ENCODE data around the gene NR0B2. TPM values are rescaled to one million over a fixed set of nuclear protein-coding genes. Genes with fewer than 3 reads are reported as not detected.

Gene NR0B2
- total RNA-seq, 1 experiment from 2014 or later: not detected

DNA sequence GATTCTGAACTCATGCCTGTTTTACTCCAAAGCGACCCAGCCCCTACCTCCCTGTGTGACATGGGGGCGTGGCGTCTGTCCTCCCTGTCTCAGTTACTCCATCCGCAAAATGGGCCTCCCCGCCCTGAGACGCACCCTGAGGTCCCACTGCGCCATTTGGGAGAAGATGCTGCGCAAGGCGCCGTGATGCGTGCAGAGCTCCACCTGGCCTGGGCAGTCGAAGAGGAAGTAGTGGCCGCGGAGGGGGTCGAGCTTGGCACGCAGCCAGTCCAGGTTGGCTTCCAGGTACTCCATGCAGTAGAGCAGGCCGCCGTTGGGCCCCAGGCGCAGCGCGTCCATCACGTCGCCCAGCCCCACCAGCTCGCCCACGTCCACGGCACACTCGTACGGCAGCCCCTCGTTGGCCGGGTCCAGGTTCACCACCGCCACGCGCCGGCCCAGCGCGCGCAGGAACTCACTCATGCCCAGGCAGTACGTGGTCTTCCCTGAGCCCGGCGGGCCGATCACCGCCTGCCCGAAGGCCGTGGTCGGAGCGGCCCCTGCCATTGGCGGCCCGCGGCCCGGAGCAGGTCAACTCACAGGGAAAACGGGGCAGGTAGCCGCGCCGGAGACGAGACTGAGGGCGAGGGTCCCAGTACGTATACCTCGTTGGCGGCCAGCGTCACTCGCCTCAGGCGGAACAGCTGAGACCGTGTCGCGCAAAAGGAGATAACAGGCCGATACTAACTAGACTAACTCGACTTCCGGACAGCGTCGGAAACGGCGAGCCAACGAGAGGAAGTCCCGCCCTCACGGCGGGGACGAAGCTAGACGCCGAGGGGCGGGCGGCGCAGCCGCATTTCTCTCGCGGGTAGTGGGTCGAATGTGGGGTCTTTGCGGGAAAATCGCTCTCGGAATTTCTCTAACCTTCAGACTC lies 24.0 kb downstream of the NR0B2 start, which contains the start of gene GPN2:
TSS of gene GPN2 (minus strand) at position 733 of the 916 bp plus-strand sequence. CDS start at position 546, 187 bp downstream.
- no peaks in the 10 kb centered on the region for H3K9me3 ChIP-seq (ENCODE audit: control insufficient read depth in 1 of 2, insufficient read depth in 1 of 2, low read depth in 1 of 2, low read length in 2 of 2)
- no peak within 1 kb of the TSS for H2AFZ ChIP-seq (ENCODE audit: low read depth, low read length, poor library complexity, severe bottlenecking)
- CTCF ChIA-PET: interaction anchor here (0.6 to 1.5 kb wide), 5 partner anchors 10 to 351 kb away, joined by 3 to 6 read pairs (median 3); partner anchors contain the start of gene GPATCH3
- H3K4me1 ChIP-seq (ENCODE audit: control insufficient read depth in 1 of 2, insufficient read depth in 2 of 2, low read length in 2 of 2): peaks cover 4 to 19% of the 10 kb centered on the region in 2 experiments; a peak in 3 of 4 replicates
- RAD21 ChIA-PET (ENCODE audit: low non-redundant PET in 1 of 2, low total read pairs in 2 of 2, uncharacterized antibody in 2 of 2, unreplicated experiment in 2 of 2): interaction anchor here in 1 of 2 experiments (0.8 kb wide), 1 partner anchor 9 kb away, joined by 3 read pairs; no protein-coding TSS in a partner anchor
- no peaks in the 10 kb centered on the region for H3K27me3 ChIP-seq (ENCODE audit: insufficient read depth, low read length)
- H3K27ac ChIP-seq (ENCODE audit: low read depth, low read length): peak within 1 kb of the TSS; percentile 86
- peak within 1 kb of the TSS; percentile 81 to 93 for H3K4me3 ChIP-seq (replicated peaks in 1 of 2; ENCODE audit: low read depth in 1 of 2, low read length in 2 of 2)
- H3K9me2 ChIP-seq (ENCODE audit: insufficient read depth): no peaks in the 10 kb centered on the region
- POLR2A ChIA-PET: interaction anchor here (0.9 to 2.3 kb wide), 8 partner anchors 8 to 101 kb away, joined by 3 to 17 read pairs (median 4); partner anchors contain the start of gene GPATCH3
- H3K4me2 ChIP-seq (ENCODE audit: low read length): peak within 1 kb of the TSS; percentile 99
- TF ChIP-seq POLR2AphosphoS5 (IDR thresholded peaks at IDR 0.05; ENCODE audit: low read depth, low read length): peak; percentile 94
- TF ChIP-seq JUND (IDR thresholded peaks at IDR 0.05): peak; percentile 31; the same call in 1 of the 2 replicates
- TF ChIP-seq, protein P1, sequence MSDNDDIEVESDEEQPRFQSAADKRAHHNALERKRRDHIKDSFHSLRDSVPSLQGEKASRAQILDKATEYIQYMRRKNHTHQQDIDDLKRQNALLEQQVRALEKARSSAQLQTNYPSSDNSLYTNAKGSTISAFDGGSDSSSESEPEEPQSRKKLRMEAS (IDR thresholded peaks at IDR 0.05): peak; percentile 71
- TF ChIP-seq ZFX (IDR thresholded peaks at IDR 0.05): peak; percentile 95
- no peak for TF ChIP-seq SP1 (IDR thresholded peaks at IDR 0.05; ENCODE audit: low read depth)
- peak; percentile 7 for TF ChIP-seq TCF7L2 (IDR thresholded peaks at IDR 0.05; ENCODE audit: borderline replicate concordance, extremely low read depth, insufficient read depth, insufficient read length)
- TF ChIP-seq ATF3 (IDR thresholded peaks at IDR 0.05): no peak
- no peak for TF ChIP-seq CEBPB (IDR thresholded peaks at IDR 0.05; ENCODE audit: low read depth)
- TF ChIP-seq POLR2A (IDR thresholded peaks at IDR 0.05; ENCODE audit: borderline replicate concordance, extremely low read depth, insufficient read depth, insufficient read length): peak; percentile 87
- TF ChIP-seq ZNF274 (IDR thresholded peaks at IDR 0.05; ENCODE audit: low read depth, low read length): no peak
- peak; percentile 44 for TF ChIP-seq YY1 (IDR thresholded peaks at IDR 0.05; ENCODE audit: extremely low read depth, insufficient replicate concordance, low read depth, low read length)
- TF ChIP-seq RAD21 (IDR thresholded peaks at IDR 0.05; ENCODE audit: low read depth): peak; percentile 5; the same call in 1 of the 2 replicates
- no peak; the same call in 1 of the 2 replicates for TF ChIP-seq EGR1 (IDR thresholded peaks at IDR 0.05; ENCODE audit: low read depth)
- TF ChIP-seq CBX3 (IDR thresholded peaks at IDR 0.05; ENCODE audit: low read depth): peak; percentile 10; the same call in 1 of the 2 replicates
- no peak for TF ChIP-seq EZH2 (IDR thresholded peaks at IDR 0.05)
- peaks cover 43% of the 10 kb centered on the region for H3K79me2 ChIP-seq (ENCODE audit: insufficient read depth, low read length)
- BruUV-seq (replicated peaks): no TSS peak
- H4K20me1 ChIP-seq (ENCODE audit: insufficient read depth): peaks cover 2% of the 10 kb centered on the region; the same call in 1 of the 2 replicates
- ATAC-seq (peak; percentile 93), DNase-seq (ENCODE audit: low read depth, low spot score) (peak; percentile 51)
- peaks cover 20 to 49% of the 10 kb centered on the region in 2 experiments for H3K36me3 ChIP-seq (ENCODE audit: control insufficient read depth in 1 of 2, insufficient read depth in 2 of 2, low read length in 2 of 2)
- H3K9ac ChIP-seq (ENCODE audit: low read length): peak within 1 kb of the TSS; percentile 84
- intact Hi-C loops (cut with micrococcal nuclease): no loop called here
